Pancreas (tissue), 10 donors: ENCODE results near the gene OSBPL3. TPM values are rescaled to one million over a fixed set of nuclear protein-coding genes. Genes with fewer than 3 reads are reported as not detected.

Source experiments
- ATAC-seq, 4 donors: fragments of 200-7000 bp; cut with Tn5 transposase; one replicate each; pipeline versions ENCODE4 v1.8.0 to v1.9.1; 2020; ENCODE audit warnings: mild to moderate bottlenecking in 4 of 4, moderate library complexity in 4 of 4
- DNase-seq, 6 donors: peaks; one replicate each; pipeline ENCODE4 v3.0.0-alpha.2; 2020
- FAIRE-seq: peaks from 2 replicates; lab custom pipeline; 2012; peaks lifted over from hg19 to GRCh38; lab: Jason Lieb, UNC
- H3K27ac ChIP-seq, 4 donors: fragments of 200-600 bp; sonication (generic); 1 replicate in 3 of 4; 2 replicates in 1 of 4; pipeline versions ENCODE4 v1.5.0 to v1.8.0; 2020
- H3K27me3 ChIP-seq, 4 donors: fragments of 200-600 bp; one replicate each; pipeline ENCODE4 v1.8.0; 2021
- H3K36me3 ChIP-seq, 3 donors: fragments of 200-600 bp; sonication (generic) in 1 of 3; one replicate each; pipeline versions ENCODE4 v1.5.0 to v1.8.0; 2020 to 2021
- H3K4me1 ChIP-seq, 3 donors: fragments of 200-600 bp; one replicate each; pipeline ENCODE4 v1.8.0; 2021
- H3K4me3 ChIP-seq, 4 donors: fragments of 200-600 bp; sonication (generic) in 2 of 4; one replicate each; pipeline versions ENCODE4 v1.5.0 to v1.8.0; 2020 to 2021
- H3K9me3 ChIP-seq, 4 donors: fragments of 200-600 bp; one replicate each; pipeline ENCODE4 v1.8.0; 2021
- WGBS, 2 donors: extraction: QIAGEN DNeasy Blood & Tissue Kit; methylation state at CpG; one replicate each; pipeline ENCODE4 v1.1.7; 2013; 5-methylcytosine and 5-hydroxymethylcytosine counted together
- intact Hi-C, 3 donors: fragments of 100-400 bp; cut with DNase I; formaldehyde crosslinking; loops; one replicate each; pipeline versions ENCODE4 v1.11.1 to v1.14.2; 2022
- polyA plus RNA-seq, 2 donors: library from polyadenylated mRNA; stranded (reverse); fragments of 200-250 nt; gene quantifications; one replicate each; pipeline ENCODE4 v1.2.3, GENCODE V29; 2013
- total RNA-seq, 6 donors: library from RNA; stranded (reverse); fragmentation: NEBNext Ultra II Directional in 4 of 6; extraction: Animal tissue kit (Norgen Biotek cat#: 25700) in 4 of 6; gene quantifications; one replicate each; pipeline versions ENCODE4 v1.2.1 to v1.2.4, GENCODE V29; 2021 to 2023
- TF ChIP-seq, protein P1 (sequence below), 4 donors: fragments of 200-600 bp; sonication (generic) in 3 of 4; IDR thresholded peaks; one replicate each; pipeline versions ENCODE4 v1.5.0 to v1.8.0; 2021; ENCODE audit warnings: antibody characterized with exemption in 4 of 4
- donor health status: healthy with polysubstance abuse.
- donor health status: DM: no; HTN: no; CAD: no; lungs with moderate emphysema.
- donor health status: DM: no; HTN: no; CAD: no.
- donor health status: control.
- donor health status: control.
- donor health status: Bipolar disorder and iron deficiency.
- donor health status: DM: yes; HTN: yes; CAD: no.
- donor health status: DM: no; HTN: no; CAD: no.
- donor health status: DM: no; HTN: no; CAD: no.
- donor health status: DM: yes; HTN: yes; CAD: no.

OSBPL3 gene
- total and polyA plus RNA-seq, 8 donors = 1.5 to 9.5 (median 3.9) TPM

- TF ChIP-seq, protein P1, sequence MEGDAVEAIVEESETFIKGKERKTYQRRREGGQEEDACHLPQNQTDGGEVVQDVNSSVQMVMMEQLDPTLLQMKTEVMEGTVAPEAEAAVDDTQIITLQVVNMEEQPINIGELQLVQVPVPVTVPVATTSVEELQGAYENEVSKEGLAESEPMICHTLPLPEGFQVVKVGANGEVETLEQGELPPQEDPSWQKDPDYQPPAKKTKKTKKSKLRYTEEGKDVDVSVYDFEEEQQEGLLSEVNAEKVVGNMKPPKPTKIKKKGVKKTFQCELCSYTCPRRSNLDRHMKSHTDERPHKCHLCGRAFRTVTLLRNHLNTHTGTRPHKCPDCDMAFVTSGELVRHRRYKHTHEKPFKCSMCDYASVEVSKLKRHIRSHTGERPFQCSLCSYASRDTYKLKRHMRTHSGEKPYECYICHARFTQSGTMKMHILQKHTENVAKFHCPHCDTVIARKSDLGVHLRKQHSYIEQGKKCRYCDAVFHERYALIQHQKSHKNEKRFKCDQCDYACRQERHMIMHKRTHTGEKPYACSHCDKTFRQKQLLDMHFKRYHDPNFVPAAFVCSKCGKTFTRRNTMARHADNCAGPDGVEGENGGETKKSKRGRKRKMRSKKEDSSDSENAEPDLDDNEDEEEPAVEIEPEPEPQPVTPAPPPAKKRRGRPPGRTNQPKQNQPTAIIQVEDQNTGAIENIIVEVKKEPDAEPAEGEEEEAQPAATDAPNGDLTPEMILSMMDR (IDR thresholded peaks at IDR 0.05) = no peak
- Histone ChIP-seq H3K27ac (no peak overlapping the region), H3K4me1 (peaks cover 11 to 25% (median 12%) of the 10 kb centered on the region in 3 donors), H3K4me3 (no peak overlapping the region), H3K9me3 (no peaks in the 10 kb centered on the region), H3K27me3 (no peaks in the 10 kb centered on the region), H3K36me3 (no peaks in the 10 kb centered on the region)
- DNase-seq (no peak), ATAC-seq (no peak), FAIRE-seq (no peak)
- intact Hi-C loops = no loop called here
- WGBS, 2 donors = 94 to 95% methylated on average over 1 of the region's 1 CpG
Measured at GRCh38 chr7:24827589-24827988, 152.4 kb downstream of the OSBPL3 start.

DNA sequence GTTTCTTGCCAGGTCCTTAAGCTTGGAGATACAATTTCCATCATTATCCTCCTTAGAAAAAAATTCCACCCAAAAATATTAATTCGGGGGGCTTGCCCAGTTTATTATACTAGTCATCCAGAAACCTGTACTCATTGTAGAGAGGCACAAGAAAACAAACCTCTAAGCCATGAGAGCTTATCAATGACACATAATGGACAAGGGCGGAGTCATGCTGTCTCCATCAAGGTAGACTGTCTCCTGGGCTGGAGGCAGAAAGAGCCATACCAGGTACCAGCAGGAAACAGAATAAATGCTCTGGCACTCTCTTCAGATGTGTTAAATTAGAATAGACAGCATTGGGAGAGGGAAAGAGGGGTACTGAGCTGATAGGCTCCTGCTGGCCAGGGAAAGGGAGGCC is 153.0 kb downstream of the OSBPL3 start:
- H3K9me3 ChIP-seq = no peaks in the 10 kb centered on the region
- FAIRE-seq (no peak), DNase-seq (no peak), ATAC-seq (no peak)
- peaks cover 11 to 25% (median 12%) of the 10 kb centered on the region in 3 donors for H3K4me1 ChIP-seq
- peak overlapping the region in 3 of 4 donors; percentile 24 to 56 (median 34) for H3K27ac ChIP-seq
- intact Hi-C loops = no loop called here
- no peaks in the 10 kb centered on the region for H3K36me3 ChIP-seq
- TF ChIP-seq, protein P1 (IDR thresholded peaks at IDR 0.05) = no peak
- no peaks in the 10 kb centered on the region for H3K27me3 ChIP-seq
- H3K4me3 ChIP-seq = no peak overlapping the region
- 86 to 95% methylated on average over 2 of the region's 2 CpGs for WGBS, 2 donors

DNA sequence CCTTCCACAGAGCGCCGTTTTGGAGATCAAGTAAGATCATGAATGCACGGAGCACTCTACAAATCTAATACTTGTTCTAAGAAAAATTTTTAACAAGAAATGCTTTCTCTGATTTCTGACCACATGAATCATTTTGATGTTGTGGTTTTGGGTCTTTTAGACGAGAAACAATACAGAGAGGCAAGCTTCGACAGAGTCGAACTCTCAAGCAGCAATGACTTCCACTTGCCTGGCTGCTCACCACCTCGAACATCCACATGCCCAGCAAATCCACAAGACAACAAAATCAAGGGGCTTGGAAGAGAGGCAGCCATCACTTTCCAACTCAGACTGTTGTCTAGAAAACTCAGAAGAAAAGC is 153.3 kb downstream of the OSBPL3 start:
- peaks cover 11 to 25% (median 12%) of the 10 kb centered on the region in 3 donors for H3K4me1 ChIP-seq
- no peaks in the 10 kb centered on the region for H3K36me3 ChIP-seq
- TF ChIP-seq, protein P1 (IDR thresholded peaks at IDR 0.05) = no peak
- FAIRE-seq = no peak
- peak overlapping the region in 3 of 4 donors; percentile 24 to 56 (median 34) for H3K27ac ChIP-seq
- intact Hi-C loops = no loop called here
- no peaks in the 10 kb centered on the region for H3K27me3 ChIP-seq
- no peak for ATAC-seq
- no peaks in the 10 kb centered on the region for H3K9me3 ChIP-seq
- no peak for DNase-seq
- 89 to 95% methylated on average over 7 of the region's 7 CpGs for WGBS, 2 donors
- no peak overlapping the region for H3K4me3 ChIP-seq

DNA sequence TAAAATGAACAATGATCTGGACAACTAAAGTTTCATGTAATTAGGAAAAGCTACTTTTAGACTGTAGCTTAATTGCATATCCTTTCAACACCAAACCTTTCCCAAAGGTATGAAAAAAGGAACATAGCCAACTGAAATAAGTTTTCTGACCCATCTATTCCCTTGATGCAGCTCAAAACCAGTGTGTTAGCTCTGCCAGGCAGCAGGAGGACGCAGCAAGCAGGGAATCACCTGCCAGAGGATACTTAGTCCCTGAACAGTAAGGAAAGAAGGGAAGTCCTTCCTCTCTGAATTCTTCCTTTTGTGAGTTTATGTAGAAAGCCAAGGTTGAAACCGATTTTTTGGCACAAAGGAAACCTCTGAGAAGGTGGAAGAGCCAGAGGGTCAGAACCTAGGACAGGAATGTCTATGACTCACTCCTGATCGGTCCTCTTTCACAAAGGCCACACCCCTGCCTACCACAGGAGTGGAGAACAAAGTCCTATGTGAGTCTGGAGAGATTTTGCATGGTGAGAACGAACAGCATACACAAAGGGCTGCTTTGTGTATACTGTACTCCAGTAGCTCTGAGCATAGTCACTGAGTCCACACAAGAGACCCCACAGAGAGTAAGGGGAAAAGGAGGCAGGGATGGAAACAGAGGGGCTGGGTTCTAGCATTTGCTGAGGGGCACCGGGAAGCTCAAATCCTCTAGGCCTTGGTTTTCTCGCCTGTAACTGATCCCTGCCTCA is 153.9 kb downstream of the OSBPL3 start:
- intact Hi-C loops = no loop called here
- TF ChIP-seq, protein P1 (IDR thresholded peaks at IDR 0.05) = no peak
- Histone ChIP-seq H3K4me1 (peaks cover 12 to 27% (median 12%) of the 10 kb centered on the region in 3 donors), H3K27ac (peak overlapping the region; percentile 10 to 56 (median 29)), H3K9me3 (no peaks in the 10 kb centered on the region), H3K4me3 (no peak overlapping the region), H3K36me3 (no peaks in the 10 kb centered on the region), H3K27me3 (no peaks in the 10 kb centered on the region)
- 52% methylated on average over 6 of the region's 6 CpGs for WGBS, 2 donors
- no peak for FAIRE-seq
- ATAC-seq = peak; percentile 66 to 84 (median 78)
- DNase-seq = peak in 3 of 6 donors; percentile 30 to 44 (median 32)

- H3K4me1 ChIP-seq = peaks cover 15 to 34% (median 19%) of the 10 kb centered on the region in 3 donors
- no peaks in the 10 kb centered on the region for H3K9me3 ChIP-seq
- no peaks in the 10 kb centered on the region for H3K27me3 ChIP-seq
- TF ChIP-seq, protein P1 (IDR thresholded peaks at IDR 0.05) = no peak
- no peak for FAIRE-seq
- peak in 1 of 4 donors; percentile 18 for ATAC-seq
- intact Hi-C loops = no loop called here
- no peaks in the 10 kb centered on the region for H3K36me3 ChIP-seq
- no peak for DNase-seq
- peak overlapping the region in 3 of 4 donors; percentile 24 to 56 (median 34) for H3K27ac ChIP-seq
- 20 to 28% methylated on average over 1 of the region's 1 CpG for WGBS, 2 donors
- no peak overlapping the region for H3K4me3 ChIP-seq
Measured at GRCh38 chr7:24825381-24825794, 154.6 kb downstream of the OSBPL3 start.
